ENCODE data around the gene NFAM1.

GRCh38 chr22:42434748-42435425 is 2.7 kb upstream of the NFAM1 start:
- TF ChIP-seq EZH2 (IDR thresholded peaks at IDR 0.05; ENCODE audit: insufficient read depth, poor library complexity, severe bottlenecking) (no peak), EZH2phosphoT487 (IDR thresholded peaks at IDR 0.05; ENCODE audit: insufficient read depth, low read depth) (no peak)
